Sigmoid colon (tissue), 3 donors: ENCODE results near the gene ERFE.

Experiments
- POLR2A ChIP-seq, 2 donors: fragments of 450-650 bp; IDR thresholded peaks; one replicate each; pipeline ENCODE4 v1.6.1; 2016; ENCODE audit warnings: antibody characterized with exemption in 2 of 2, mild to moderate bottlenecking in 2 of 2, moderate library complexity in 2 of 2
- TF ChIP-seq, protein P1 (sequence below), 4 experiments: fragments of 450-650 bp in 3 of 4; fragments of 200-600 bp in 1 of 4; IDR thresholded peaks; one replicate each; pipeline ENCODE4 v1.5.1; 2016 to 2019; ENCODE audit warnings: antibody characterized with exemption in 4 of 4, mild to moderate bottlenecking in 3 of 4, moderate library complexity in 2 of 4

GRCh38 chr2:238166391-238167343 is 7.9 kb downstream of the ERFE start:
- no peak for TF ChIP-seq POLR2A (IDR thresholded peaks at IDR 0.05)
- TF ChIP-seq, protein P1, sequence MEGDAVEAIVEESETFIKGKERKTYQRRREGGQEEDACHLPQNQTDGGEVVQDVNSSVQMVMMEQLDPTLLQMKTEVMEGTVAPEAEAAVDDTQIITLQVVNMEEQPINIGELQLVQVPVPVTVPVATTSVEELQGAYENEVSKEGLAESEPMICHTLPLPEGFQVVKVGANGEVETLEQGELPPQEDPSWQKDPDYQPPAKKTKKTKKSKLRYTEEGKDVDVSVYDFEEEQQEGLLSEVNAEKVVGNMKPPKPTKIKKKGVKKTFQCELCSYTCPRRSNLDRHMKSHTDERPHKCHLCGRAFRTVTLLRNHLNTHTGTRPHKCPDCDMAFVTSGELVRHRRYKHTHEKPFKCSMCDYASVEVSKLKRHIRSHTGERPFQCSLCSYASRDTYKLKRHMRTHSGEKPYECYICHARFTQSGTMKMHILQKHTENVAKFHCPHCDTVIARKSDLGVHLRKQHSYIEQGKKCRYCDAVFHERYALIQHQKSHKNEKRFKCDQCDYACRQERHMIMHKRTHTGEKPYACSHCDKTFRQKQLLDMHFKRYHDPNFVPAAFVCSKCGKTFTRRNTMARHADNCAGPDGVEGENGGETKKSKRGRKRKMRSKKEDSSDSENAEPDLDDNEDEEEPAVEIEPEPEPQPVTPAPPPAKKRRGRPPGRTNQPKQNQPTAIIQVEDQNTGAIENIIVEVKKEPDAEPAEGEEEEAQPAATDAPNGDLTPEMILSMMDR (IDR thresholded peaks at IDR 0.05): no peak
